ENCODE measurements around the gene HOXA3. TPM values are rescaled to one million over a fixed set of nuclear protein-coding genes. Genes with fewer than 3 reads are reported as not detected.

HOXA3 gene
- polyA plus RNA-seq, 4 donors: 36.3 to 53.5 (median 51.6) TPM

DNA sequence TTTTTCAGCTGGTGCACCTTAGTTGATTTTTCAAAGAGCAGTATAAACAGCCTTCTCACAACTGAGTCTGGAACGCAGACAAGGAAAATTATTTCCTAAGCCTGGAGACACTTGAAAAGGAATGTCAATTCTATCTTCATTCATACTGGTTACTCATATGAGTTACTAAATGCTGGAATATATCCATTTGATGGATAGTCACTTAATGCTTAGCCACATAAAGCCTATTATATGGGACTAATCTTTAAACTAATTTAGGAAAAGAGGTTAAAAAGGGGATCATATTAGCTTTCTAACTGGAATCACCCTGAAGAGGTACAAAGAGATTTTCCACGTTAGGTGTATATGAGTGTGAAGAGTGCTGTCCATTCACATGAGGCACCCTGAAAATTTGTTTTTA is 20.2 kb downstream of the HOXA3 start:
- DNase-seq (ENCODE audit: low read depth in 4 of 4, low spot score in 2 of 4): no peak

DNA sequence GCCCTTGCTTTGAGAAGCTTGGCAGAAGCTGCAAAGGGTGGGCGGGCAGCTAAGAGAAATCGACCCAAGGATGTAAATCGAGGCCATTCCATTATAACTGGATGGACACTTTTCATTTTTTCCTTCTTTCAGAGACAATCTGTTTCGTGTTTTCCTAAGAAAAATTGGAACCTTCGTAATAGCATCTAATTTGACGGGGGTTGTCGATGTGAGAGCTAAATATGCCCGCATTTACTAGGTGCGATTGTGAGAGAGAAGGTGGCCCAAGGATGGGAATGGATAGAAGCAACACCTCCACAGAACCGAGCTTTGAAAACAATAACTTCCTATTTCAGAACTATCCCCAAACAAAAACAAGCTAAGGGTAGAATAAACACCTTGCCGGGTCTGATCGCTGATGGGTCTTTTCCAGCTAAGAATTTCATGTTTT is 21.0 kb downstream of the HOXA3 start:
- DNase-seq (ENCODE audit: low read depth in 4 of 4, low spot score in 2 of 4): no peak

DNA sequence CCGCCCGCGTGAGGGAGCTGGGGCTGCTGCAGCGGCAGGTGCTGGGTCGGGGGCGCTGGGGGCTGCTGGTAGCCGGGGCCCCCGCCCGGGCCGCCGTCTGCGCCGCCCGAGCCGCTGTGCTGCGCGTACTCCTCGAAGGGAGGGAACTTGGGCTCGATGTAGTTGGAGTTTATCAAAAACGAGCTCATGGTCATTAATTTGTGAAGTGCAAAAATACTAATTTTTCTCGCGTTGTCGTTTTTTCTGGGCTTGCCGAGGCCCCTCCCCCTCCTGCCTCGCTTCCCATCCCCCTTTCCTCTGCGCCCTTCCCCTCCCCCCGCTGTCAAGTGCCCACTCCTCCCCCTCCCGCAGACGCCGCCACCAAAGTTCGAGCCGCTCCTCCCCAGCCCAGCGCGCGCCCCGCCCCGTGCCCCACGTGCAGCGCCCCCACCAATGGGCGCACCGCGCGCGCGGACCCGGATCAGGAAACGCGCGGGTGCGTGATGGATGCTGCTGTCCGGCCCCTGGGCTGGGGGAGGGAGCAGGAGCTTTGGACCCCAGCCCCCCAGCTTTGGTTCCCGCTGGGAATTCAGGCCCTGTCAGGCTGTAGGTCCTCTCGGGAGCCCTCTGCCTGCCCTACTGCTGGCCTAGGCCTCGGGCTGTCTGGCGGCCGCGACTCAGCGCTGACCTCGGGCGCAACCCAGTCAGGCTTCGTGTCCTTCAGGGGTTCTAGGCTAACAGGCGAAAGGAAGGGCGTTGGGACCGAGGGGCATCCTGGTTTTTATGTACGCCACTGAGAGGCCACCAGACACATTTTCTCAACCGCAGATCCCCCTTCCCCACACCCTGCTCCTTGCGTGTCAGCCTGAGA is 21.6 kb downstream of the HOXA3 start, which contains the start of gene HOXA4:
Gene HOXA4, minus strand, starts transcription at position 218 of the 850 bp plus-strand sequence. Its CDS starts 24 bp downstream, at position 194.
- DNase-seq (ENCODE audit: low read depth in 4 of 4, low spot score in 2 of 4): peak in 1 of 4 donors; percentile 86

DNA sequence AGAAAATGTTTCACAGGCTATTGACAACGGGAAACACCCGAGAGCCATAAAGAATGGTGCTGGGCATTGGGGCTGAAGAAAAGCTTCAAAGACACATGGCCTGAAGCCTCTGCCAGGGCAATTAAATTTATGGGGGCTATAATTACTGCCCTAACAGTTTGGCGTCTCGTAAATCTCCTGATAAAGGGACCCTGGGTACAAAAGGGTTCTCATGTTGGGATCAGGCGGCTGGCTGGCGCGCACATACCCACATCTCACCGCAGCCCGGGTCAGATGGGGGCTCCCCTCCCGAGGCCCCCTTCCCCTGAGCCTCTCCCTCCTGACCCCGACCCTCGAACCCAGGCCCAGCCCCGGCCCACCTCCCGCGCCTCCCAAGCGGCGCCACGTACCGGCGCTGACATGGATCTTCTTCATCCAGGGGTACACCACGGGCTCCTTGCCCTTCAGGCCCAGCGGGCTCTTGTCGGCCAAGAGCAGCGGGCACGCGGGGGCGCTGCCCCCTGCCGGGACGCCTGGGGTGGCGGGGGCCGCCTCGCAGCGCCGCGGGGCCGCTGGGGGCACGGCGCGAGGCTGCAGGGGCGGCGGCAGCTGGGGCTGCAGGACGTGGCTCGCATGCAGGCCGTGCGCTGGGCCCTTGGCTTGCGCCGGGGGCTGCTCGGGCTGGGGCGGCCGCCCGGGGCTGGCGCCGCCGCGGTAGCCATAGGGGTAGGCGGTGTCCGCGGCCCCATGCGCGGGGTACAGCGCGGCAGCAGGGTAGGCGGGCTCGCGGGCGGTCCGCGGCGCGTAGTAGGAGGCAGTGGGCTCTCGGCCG is 22.4 kb downstream of the HOXA3 start:
- no peak for DNase-seq (ENCODE audit: low read depth in 4 of 4, low spot score in 2 of 4)

DNA sequence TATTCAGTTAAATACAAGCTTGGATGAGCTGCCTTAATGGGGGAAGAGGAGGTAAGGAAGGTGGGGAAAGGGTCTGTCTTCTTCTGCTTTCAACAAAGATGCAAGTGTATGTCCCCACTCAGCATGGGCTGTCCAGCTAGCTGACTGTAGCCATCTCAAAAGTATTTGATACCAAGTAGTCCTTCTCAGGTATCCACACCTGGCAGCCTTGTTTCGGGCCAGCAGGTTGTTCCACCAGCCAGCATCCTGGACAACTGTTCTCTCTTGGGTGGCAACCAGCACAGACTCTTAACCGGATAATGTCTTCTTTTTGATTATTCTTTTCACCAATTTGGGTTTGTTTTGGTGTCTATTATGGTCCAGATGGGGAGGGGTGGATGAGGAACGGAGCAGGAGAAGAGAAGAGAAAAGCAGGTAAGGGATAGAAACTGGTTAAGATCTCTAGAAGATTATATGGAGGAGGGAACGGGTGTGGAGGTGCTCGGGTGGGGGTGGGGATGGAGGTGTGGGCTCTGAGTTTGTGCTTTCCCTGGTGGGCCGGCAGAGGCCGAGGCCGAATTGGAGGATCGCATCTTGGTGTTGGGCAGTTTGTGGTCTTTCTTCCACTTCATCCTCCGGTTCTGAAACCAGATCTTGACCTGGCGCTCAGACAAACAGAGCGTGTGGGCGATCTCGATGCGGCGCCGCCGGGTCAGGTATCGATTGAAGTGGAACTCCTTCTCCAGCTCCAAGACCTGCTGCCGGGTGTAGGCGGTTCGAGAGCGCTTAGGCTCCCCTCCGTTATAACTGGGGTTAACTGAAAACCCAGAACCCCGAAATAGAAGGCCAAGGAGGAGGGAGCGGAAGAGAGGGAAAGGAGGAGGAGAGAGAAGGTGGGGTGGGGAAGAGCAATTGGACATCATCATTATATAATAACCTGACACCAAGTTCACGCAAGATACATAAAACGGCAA is 23.3 kb downstream of the HOXA3 start:
- no peak for DNase-seq (ENCODE audit: low read depth in 4 of 4, low spot score in 2 of 4)

DNA sequence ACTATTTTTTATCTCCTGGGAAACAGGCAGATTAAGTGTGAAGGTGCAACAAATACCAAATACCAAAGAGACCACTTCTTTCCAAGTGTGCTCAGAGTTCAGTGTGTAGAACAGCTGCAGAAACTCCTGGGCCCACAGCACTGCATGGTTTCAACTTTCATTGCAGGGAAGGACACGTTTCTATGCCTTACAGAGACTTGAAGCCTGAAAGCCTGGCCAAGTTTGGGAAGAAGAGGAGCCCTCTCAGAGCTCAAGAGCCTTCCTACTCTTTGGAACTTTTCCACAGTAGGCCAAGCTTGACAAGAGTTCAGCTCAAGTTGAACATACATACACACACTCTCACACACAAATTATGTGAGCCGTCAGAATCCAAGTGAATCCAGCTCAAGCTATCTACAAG is 24.3 kb downstream of the HOXA3 start:
- no peak for DNase-seq (ENCODE audit: low read depth in 4 of 4, low spot score in 2 of 4)

DNA sequence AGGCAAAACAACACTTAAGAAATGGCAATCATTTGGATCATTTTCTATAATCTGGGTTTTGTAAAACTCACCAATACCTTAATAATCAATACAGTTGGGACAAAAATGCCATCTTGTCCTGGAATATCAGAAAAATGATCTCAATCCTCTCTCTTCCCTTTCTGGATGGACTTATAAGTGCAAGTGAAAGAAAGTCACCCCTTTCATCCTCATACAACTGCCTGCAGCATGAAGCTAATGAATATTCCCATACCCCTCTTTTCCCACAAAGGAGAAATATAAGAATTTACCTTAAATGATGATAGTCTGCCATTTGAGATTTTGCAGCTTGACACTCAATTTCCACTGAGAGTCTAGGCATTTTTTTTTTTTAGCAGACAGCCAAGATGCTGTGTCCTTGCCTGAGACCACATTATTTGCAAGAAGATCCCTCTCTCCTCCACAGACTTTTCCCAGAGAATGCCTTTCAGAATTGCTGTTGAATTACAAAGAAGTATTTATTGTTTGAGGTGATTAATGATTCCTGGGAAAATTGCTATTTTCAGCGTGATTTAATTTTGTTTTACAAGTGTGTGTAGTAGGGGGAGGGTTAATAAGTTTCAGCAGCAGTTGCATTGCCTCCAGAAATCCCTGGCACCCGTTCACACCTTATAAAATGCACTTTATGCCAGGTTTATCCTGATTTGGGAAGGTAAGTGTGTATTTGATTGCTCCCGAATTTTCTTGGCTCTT is 25.6 kb downstream of the HOXA3 start:
- DNase-seq (ENCODE audit: low read depth in 4 of 4, low spot score in 2 of 4): no peak

DNA sequence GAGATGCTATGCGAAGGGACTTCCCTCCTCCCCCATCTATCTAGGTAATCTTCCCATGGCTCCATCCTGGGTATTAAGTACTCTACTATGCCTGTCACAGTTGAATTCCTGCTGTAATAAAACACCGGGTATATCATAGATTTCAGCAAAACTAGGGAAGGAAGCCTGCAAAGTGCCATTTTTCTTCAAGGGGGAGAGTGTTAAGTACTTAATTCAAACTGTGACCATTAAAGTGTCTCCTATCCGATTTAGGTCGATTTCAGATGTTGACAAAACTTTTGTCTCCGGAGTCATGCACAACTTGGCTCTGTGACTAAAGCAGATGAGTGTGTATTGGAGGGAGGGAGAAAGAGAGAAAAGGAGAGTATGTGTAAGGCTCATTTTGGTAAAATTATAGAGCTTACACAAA is 26.4 kb downstream of the HOXA3 start:
- DNase-seq (ENCODE audit: low read depth in 4 of 4, low spot score in 2 of 4): no peak

DNA sequence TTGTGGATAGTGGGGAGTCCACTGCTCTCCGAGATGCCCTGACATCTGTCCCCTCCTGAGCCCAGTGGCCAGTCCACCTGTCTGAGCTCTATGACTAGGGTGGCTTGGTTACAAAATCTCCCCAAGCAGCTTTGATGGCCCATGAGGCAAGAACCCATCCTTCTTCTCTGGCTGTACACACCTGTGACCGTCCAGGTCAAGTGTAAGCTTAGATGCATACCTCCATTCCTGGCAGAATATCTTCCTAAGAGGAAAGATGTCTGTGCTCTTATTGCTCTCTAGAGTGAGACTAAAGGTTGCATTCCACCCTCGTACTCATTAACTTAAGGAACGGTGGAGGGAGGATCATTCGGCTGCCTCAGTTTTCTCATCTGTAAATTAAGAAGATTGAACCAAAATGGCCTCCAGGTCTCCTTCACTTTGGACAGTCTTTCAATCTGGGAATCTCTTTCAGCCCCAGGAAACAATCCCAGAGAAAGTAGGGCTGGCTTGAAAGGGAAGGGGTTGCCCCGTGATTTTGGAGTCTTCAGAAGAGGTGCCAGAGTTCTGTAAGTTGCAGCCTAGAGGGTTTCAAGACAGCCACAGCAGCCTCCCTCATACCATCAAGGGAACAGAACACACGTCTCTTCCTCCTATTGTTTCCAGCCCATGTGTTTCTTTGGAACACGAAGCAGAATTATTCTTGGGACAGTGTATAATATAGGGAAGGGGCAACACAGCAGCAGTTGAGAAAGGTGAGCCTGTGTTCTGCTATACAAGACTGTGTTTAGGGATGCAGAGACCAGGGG is 27.3 kb downstream of the HOXA3 start:
- no peak for DNase-seq (ENCODE audit: low read depth in 4 of 4, low spot score in 2 of 4)

DNA sequence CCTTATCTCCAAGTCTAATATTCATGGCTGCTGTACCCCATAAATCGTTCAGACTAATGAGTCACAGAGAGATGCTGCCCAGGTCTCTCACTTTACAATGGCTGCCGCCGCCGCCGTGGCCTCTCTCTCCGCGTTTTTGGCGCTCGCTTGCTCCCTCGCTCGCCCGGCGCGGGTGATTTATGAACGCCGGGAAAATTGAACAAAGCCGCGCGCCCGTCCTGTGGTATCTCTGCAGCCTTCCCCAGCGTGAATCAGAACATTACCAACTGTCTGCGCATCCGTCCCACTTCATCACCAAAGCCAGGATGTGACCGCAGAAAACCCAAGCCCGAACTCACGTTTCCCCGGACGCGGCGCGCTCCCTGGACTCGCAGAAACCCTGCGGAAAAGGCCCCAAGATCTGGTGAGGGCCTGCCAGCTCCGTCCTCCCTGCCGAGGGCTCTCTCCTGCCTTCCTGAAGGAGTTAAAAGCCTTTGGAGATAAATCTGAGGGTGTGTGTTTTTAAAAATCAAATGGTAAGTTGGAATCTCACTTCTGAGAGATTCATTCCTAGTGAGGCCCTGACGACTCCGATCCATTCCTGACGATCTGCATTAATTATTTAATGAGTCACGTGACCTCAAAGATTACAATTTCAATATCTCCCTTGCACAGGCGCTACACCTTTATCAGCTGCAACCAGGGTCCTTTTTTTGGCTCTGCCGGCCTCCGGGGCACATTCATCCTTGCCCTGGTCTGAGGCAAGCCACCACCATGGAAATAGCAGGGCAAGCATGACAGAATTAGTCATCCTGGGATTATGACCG is 28.1 kb downstream of the HOXA3 start:
- no peak for DNase-seq (ENCODE audit: low read depth in 4 of 4, low spot score in 2 of 4)

DNA sequence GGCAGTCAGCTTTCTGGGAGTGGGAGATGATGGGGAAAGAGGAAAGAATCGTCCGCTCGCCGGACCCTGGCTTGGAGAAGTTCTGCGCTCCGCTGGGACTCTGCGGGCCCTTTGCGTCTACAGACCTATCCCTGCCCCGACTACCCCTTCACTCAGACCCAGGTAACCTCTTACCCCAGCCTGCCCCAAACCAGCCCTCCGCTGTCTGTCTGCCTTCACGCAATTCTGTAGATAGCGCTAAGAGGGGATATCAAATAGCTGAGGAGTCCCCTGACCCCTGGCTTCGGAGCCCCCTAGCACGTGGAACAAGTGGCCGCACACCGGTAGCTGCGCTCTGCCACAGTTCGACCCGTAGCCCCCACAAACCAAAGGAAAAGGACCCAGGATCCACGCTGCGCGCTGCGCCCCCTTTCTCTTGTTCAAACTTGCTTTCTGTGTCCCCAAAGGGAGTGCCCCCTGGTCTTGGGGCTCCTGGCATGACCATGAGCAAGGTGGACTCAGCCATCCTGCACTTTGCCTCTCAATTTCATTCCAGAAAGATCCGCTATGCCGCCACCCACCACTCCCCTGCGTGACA is 28.8 kb downstream of the HOXA3 start:
- no peak for DNase-seq (ENCODE audit: low read depth in 4 of 4, low spot score in 2 of 4)

DNA sequence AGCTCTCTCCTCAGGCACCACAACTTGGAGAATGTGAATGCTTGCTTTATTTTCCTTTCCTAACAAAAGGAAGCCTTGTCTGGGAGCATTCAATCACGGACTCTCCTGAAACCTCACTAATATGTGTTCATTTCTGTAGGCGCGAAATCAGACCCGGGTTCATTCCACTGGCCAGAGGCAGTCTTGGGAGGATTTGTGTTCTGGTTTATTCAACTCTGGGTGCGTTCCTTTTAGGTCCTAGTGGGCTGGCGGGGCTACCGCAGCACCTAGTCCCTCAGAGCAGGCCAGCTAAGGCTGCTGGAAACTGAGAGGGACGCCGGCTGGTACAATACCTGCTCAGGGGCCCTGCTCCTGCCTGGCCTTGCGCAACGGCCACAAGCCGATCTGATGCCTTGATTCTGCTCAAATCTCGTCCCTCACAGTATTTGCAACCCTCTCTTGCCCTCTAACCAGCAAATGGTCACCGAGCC is 29.3 kb downstream of the HOXA3 start:
- no peak for DNase-seq (ENCODE audit: low read depth in 4 of 4, low spot score in 2 of 4)

DNA sequence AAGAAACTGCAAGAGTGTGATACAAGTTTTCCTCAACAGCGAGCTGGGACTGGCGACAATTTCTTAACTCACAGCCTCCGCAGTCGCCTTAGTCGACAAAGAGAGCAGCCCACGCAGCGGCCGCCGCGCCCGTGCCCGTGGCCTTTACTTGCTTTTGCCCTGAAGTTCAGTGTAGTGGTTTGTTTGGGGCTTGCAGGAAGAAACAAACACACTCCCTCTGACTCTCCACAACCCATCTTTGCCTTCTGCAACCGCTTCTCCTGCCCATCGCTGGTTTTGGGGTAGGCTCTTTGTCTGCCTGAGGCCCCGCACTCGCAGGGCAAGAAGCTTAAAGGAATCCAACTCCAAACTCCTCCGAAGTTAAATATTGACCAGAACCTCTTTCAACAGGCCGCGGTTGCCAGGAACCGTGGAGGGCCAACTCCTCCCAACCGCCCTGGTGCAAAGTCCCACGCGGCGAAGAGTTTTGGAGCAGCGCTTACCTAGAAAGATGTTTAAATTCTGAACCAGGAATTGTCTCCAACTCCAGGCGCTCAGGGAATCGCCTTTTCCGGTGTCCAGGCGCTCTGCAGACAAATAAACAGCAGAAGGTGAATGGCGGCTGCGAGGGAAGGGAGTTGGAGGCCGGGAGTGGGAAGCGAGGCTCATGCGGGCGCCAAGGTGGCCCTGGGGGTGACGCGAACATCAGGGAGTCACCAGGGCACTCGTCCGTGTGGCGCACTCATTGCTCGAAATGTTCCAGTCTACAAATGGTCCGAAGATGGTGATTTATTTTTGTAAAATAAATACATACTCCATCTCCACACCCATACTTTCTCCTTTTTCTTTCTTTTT is 30.1 kb downstream of the HOXA3 start:
- DNase-seq (ENCODE audit: low read depth in 4 of 4, low spot score in 2 of 4): no peak

DNA sequence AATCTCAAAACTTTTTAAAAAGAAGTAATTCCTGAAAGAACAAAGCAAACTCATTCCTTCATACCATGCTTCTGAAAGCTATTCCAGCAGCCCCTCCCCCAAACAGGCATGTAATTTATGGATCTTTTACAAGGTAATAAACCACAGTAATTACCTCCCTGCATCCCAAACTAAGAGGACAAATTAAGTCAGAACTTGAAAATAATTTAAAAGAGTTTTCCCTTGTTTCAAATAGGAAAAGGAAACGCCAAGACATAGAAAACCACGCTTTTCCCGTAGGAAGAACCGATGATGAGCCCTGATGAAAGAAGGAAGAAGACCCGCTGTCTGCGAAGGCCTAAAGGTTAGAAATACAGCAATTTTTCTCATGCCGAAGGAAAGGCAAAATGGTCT is 30.7 kb downstream of the HOXA3 start:
- DNase-seq (ENCODE audit: low read depth in 4 of 4, low spot score in 2 of 4): no peak

DNA sequence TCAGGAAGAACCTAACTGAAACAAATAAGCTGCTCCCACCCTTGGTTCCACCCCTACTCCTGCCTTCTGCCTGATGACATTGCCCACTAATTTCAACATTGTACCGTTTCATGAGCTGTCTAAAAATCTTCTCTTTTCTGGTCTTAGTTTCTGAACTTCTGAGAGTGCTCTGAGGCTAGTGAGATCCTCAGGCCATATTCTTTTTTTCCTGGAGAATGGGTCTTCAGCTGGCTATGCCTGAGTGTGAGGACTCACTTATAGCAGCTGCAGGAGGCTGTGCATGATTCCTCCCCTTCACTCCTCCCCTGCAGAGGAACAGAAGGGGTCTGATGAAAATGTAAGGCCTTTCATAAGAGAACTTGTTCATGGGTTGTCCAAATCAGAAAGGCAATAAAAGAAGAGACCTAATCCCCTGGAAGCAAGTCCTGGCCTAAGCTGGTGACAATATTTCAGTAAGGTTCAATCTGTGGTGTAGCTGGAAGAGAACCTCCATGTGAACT is 32.9 kb downstream of the HOXA3 start:
- DNase-seq (ENCODE audit: low read depth in 4 of 4, low spot score in 2 of 4): no peak

DNA sequence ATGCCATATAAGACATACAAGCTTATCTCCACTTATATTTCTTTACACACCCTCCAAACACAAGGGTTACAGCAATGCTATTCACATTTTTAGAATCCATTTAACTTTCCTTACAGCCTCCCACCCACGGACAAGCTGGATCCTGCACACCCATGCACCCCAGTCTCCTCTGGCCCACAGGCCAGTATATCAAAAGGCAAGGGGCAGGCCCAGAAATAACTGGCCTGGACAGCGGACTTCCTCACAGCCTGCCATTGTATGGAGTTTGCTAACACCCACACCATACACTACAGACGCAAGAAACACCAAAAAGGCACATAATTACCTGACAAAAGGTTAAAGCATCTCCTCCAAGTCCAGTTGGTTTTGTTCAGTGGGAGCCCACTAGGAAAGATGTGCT is 33.8 kb downstream of the HOXA3 start:
- no peak for DNase-seq (ENCODE audit: low read depth in 4 of 4, low spot score in 2 of 4)
